Tibial nerve (tissue), 3 donors: ENCODE results near the gene SLC38A9.

Source experiments
- EP300 ChIP-seq, 2 donors: sonication (generic); formaldehyde crosslinking; IDR thresholded peaks; one replicate each; pipeline ENCODE4 v1.6.1; 2017; ENCODE audit warnings: antibody characterized with exemption in 2 of 2, mild to moderate bottlenecking in 1 of 2
- POLR2A ChIP-seq, 2 donors: fragments of 450-650 bp; IDR thresholded peaks; one replicate each; pipeline ENCODE4 v1.6.1; 2017; ENCODE audit warnings: antibody characterized with exemption in 2 of 2, mild to moderate bottlenecking in 2 of 2, moderate library complexity in 2 of 2

DNA sequence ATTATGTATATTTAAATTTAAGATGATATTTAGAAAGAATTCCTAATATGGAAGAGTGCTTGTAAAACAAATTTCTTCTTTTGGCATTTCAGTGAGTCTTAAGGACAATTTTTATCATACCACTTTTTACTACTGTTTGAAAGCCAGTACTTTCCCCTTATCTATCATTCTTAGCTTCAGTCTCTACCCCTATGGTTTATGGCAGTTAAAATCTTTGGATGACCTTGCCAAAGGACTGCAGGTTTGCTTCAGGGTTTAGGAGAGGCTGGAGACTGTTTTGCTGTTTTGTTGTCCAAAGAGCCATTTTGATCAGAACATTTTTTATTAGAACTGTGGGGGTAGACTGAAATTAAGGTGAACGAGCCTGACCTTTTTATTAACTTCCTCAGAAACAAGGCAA is 30.8 kb downstream of the SLC38A9 start:
- TF ChIP-seq EP300 (IDR thresholded peaks at IDR 0.05), result no peak
- no peak for TF ChIP-seq POLR2A (IDR thresholded peaks at IDR 0.05)
